GM21786 (cell line): Measurements from ENCODE around the gene ANXA6.

Experiments used
- ATAC-seq: cut with Tn5 transposase; IDR thresholded peaks from one replicate; pipeline ENCODE4 v1.9.1; 2021; ENCODE audit not compliant: unreplicated experiment

ANXA6 gene

DNA sequence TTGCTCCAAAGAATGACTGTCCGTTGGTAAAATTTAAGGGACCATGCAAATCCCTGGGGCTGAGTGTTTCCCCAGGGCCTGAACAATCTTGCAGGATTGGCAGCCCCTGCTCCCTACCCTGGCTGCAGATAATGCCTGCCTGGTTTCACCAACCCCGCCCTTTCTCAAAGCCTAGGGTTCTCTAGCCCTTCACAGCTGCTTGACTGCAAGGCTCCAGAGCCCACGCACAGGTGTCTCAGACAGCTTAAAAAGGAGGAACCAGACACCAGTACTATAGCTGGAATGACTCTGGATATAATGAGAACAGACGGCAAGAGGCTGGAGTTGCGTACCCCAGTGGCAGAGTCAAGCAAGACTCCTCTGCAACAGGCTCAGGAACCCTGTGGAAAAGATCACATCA, 51.5 kb downstream of the ANXA6 start:
- ATAC-seq: no peak

DNA sequence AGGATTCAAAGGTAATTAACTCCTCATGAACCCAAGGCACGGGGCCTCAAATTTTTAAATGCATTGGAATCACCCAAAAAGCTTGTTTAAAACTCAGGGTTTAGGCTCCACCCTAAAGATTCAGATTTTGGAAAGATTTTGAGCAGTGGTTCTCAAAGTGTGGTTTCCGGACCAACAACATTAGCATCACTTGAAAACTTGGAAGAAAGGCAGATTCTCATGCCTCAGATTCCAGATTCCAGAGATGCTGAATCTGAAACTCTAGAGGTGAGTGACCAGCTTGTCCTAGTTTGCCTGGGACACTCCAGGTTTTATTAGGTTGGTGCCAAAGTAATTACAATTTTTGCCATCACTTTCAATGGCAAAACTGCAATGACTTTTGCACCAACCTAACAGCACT, 52.0 kb downstream of the ANXA6 start:
- no peak for ATAC-seq

DNA sequence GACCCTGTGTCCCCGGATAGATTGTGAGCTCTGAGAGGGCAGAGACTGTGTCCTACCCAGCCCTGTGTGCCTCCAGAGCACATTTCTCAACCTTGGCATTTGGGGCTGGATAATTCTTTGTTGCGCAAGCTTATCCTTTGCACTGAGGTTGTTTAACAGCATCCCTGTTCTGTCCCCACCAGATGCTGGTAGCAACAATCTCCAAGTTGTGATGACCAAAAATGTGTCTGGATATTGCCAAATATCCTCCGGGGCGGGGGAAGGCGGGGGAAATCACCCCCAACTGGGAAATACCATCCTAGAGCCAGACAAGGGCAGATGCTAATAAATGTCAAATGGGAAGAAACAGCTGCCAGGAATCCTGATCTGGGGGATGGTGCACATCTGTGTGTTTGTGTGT, 52.8 kb downstream of the ANXA6 start:
- no peak for ATAC-seq

DNA sequence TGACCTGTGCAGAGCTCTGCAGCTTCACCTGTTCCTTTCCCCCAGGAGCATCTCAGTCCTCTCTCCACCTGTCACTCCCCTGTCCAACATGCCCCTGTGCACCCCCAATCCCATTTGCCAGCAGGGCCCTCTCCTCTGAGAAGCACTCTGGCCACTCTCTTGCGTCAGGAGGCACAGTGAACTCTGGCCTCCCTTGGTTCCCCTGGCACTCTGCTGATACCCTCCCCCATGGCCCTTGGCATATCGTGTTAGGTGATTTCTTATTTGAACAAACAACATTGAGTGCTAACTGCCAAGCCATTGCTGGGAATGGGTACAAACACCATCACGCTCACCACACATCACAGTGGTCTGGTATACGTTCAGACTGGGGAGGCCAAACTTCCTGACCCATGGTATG, 55.8 kb downstream of the ANXA6 start:
- ATAC-seq: no peak

DNA sequence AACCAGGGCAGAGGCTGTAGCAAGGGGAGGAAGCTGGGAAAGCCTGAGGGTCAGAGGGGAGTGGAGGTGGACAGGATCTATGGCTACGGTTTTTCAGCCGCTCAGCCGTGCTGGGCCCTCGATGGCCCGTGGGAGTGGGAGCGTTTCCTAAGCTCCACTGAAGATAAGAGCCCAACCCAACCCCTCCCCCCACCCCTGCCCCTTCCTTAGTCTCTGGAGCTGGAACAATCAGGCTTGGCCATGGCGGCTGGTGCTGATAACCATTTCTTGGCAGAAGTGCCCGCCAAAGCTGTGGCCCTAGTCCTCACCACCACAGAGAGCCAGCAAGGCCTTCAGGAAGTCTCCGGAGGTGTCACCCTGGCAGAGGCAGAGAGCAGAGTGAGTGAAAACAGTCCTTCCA, 56.4 kb downstream of the ANXA6 start:
- ATAC-seq: no peak

DNA sequence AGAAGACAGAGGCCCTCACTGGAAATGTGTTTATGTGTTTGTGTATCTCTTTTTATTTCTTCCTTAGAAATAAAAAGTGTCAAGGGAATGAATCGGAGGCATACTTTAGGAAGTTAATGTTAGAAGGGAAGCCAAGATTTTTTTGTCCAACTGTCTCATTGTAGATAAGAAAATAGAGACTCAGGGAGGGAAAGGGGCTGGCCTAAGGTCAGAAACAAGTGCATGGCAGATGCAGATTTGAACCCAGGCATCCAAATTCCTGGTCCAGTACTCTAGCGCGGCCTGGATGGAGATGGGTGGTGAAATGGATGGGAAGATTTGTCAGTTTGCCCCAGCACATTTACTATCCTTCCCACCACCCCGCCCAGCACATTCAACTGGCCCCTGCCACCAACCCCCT, 56.9 kb downstream of the ANXA6 start:
- ATAC-seq: no peak

DNA sequence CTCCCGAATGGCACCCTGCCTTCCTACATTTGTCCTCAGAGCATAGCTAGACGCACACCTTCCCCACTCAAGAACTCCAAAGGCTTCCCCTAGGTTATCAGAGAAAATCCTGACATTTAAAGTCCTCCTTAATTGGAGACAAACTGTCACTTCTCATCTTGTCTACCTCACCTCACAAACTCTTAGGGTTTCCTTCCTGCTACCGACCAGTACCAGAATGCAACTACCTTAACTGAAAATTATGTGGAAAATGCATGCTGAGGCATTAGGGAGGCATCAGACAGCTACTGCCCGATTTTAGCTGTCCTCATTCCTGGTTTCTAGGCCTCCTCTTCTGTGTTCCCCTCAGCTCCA, 58.8 kb downstream of the ANXA6 start:
- ATAC-seq: no peak

DNA sequence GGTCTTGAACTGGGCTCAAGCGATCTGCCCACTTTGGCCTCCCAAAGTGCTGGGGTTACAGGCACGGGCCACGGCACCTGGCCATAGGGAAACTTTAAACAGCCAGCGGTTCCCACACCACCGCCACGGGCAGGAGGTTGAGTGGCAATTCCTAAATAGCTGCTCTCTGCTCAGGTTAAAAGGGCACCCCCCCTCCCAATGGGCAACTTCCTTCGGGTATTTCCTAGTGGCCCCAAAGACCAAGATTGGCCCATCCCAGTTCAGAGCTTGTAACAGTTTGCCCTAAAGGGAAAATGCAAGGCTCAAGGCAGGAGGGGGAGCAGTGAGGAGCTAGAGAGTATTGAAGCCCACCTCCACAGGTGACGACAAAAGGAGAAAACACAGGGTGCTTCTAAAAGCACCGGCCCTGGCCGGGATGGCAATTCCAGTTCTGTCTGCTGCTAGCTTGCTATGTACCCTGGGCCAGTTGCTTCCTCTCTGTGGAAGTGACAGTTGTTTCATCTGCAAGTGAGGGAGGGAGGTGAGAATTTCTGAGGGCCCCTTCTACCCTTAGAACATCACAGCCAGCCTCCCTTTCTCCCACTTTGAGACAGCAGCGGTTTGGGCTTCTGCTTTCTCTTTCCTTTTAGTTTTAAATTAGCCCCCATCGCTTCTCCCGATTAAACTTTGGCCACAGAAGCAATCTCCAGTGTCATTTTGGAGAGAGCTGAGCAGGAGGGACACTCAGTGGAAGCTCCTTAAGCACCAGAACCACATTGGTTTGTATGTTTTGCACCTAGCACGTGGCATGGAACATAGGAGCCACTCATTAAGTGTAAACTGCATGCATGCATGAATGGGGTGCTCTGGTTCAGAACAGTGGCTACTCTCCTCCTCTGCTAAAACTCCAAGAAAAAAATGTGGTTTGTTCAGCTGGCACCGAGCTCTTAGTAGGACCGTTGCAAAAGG, 59.5 kb downstream of the ANXA6 start:
- ATAC-seq: peak; percentile 48

DNA sequence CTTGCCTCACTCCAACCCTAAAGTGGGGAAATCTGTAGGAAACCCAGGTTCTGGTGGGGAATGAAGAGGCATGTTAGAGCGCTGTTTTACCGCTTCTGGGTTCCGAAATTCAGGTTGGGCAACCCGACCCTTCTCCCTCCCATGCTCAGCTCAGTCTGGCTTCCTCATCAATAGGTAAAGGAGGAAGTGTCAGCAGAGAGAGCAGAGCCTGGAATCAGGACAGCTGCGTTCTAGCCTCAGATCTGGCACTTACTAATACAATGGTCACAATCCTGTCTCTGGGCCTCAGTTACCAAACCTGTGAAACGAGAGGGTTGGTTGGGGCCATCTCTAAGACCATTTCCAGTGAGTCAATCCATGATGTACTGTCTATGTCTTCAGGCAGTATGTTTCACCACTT, 60.5 kb downstream of the ANXA6 start:
- no peak for ATAC-seq

DNA sequence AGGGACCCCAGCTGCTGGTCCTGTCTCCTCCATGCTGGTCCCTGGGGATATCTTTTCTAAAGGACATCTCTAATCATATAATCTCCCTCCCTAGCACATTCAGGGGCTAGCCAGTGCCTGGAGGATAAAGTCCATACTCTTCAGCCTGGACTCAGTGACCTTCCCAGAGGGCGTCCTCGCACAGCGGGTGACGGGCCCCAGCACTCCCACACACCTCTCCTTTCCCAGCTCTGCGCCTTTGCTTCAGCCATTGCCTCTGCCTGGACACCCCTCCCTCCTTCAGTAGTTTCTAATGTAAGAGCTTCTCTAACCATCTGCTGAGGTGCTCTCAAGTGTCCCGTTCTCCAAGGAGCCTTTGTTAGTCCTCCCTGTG, 61.6 kb downstream of the ANXA6 start:
- no peak for ATAC-seq

DNA sequence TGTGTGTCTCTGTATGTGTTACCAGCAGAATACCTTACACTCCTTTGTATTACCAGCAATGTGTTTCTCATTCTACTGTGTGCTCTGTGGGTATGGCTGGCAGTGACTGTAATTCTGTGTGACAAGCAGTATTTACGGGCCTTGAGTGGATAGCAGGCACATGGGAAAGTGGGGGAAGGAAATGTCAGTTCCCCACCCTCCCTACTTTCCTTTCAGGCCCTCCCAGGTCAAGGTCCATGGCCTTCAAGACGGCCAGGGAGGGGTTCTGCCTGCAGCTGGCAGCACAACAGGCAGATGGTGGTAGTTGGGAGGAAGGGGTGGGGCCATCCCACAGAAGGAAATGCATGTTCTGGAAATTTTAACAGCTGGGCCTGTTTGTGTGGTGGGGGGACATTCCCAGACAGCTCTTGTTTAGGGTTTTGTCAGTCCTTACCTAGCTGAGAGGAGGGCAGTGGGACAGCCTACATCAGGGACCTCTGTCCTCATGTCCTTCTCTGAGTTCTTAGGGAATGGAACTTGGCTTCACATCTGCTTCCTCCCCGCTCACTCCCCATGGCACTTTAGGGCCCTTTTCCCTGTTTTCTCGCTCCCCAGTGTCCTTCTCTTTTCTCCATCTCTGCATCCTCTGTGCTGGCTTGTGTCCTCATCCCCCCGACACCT, 62.1 kb downstream of the ANXA6 start:
- no peak for ATAC-seq

DNA sequence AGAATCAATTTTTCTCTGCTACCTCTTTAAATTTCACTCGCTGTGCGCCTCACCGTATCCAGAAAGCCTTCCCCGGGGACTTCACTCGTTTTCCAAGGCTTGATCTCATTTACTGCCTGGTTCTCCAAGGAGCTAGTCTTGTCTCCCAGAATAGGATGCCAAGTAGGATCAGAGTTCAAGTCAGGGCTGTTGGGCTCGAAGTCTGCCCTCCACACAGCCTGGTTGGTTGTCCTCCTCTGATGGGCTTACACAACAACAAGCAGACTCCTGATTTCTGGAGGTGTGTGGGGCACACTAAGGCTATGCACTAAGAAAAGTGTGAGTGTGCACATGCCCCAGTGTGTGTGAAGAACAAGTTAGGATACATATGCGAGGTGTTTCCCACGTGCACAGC, 62.7 kb downstream of the ANXA6 start:
- no peak for ATAC-seq

DNA sequence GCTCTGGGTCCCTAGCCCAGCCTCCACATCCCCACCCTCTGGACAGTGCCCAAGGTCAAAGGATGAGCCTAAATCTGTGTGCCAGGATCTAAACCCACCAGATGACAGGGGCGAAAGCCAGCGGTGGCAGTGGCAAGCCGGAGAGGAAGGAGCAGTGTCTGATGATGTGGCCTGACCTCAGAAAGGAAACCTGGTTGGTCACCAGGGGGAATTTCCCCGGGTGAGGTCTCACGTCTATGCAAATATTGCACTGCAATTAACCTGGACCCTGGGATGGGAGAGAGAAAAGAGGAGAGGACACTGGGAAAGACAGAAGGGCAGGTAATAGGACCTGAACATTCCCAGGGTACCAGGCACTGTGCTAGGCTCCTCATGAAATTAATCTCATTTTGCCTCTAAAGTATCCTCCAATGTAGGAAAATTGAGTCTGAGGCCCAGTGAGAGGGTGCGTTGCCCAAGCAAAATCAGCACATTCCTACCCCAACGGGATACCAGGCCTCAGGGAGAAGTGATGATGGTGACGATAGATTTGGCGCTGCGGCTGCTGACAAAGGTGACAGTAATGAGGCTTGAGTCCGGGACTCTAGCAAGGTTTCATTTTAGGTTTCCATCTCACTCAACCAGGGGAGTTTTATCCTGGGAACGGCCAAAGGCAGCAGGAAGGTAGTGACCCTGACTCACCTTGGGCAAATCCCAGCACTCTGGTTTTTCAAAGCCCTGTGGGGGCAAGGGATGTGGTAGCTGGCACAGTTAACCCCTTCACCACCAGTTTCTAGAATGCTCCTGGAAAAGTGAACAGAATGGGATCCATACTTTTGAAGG, 63.3 kb downstream of the ANXA6 start:
- ATAC-seq: peak; percentile 73

DNA sequence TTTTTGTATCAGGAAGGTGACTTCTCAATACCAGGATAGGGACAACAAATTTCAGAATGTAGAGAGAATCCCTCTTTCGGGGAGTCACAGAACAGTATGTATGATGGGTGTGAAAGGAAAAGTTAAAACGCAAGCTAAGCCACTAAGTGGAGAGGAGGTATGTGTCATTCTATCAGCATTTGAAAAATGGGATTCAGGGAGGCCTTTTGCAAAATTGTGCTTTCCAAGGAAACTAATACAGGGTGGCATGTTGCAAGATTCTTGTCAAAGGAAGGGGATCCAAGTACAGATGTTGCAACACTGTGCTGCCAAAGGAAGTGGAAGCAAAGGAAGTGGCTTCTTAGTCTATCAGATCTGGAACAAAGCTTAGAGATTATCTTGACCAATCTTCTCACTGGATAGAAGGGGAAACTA, 64.1 kb downstream of the ANXA6 start:
- ATAC-seq: peak; percentile 0

DNA sequence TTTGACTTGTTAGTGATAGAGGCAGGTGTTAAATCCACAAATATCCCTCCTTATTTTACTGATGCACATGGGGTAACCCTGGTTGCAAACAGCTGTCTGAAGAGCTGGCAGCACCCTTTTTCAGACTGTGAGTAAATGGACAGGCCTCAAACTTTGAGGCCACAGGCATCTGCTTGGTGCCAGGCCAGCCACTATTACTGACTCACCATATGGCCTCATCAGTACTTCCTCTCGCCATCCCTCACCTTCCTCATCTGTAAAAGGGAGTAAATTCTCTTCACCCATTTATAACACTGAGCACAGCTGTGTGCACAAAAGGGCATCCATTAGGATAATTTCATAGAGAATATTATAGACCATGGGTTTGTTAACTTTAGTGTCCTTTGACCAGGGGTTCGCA, 64.8 kb downstream of the ANXA6 start:
- no peak for ATAC-seq

DNA sequence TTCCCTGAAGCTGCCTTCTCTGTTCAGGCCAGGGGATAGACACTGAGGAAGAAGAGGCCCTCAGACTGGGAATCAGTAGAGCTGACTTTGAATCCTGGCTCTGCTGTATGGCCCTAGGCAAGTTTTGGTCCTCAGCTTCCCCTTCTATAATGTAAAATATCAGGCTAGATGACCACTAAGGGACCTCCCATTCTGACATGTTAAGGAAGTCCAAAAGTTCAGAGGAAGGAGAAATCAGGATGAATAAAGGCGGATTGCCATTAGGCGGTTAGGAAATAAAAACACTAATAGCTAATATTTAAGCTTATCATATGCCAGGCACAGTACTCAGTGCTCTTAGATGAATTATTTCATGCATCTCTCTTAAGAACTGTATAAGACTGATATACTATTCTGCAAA, 67.9 kb downstream of the ANXA6 start:
- ATAC-seq: no peak

DNA sequence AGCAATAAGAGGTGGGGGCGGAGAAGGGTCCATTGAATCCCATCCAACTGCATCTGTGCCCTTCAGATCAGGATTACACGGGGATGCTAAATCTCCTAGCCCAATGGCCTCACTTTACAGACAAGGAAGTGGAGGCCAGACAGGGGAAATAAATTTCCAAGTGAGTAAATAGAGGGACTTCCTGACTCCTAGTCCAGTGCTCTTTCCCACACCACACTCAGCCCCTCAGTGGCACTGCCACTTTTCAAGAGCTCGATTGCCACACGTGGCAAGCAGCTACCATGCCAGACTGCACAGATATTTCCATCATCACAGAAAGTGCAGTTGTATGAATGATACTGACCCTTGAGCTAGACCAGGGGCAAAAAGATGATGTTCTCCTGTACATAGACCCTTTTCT, 68.6 kb downstream of the ANXA6 start:
- no peak for ATAC-seq

DNA sequence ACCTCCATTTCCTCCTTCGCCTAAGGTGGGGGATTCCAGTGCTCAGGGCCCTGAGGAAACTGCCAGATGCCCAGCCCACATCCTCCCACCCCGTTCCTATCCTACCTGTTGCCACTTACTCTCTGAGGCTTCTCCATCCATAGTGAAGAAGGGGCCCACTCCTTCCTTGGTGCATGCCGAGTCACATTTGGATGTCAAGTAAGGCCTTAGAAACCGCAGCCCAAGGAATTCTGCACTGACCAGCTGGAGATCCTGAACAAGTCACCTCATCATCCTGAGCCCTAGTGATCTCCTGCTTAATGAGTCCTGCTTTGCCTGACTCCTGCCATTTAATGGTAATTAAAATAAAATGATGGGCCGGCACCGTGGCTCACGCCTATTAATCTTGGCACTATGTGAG, 70.1 kb downstream of the ANXA6 start:
- ATAC-seq: no peak

DNA sequence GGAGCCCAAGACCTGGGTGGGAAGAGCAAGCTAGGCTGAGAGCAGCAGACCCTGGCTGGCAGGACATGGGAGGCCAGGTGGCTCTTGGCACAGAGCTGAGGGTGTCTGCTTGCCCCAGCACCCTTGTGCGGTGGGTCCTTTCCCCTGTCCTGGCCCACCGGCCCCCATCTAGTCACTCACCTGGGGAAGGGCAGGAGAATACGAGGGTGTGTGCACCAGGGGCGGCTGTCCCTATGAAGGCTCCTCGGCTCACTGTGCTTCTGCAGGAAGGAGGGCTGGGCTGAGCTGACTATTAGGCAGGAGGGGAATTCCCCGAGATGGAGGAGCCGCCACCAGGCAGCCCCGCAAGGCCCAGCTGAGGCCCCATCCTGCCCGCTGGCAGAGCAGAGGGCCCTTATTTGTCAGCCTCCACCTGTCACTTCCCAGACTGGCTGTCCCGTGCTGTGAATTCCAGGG, 70.6 kb downstream of the ANXA6 start:
- peak; percentile 72 for ATAC-seq

DNA sequence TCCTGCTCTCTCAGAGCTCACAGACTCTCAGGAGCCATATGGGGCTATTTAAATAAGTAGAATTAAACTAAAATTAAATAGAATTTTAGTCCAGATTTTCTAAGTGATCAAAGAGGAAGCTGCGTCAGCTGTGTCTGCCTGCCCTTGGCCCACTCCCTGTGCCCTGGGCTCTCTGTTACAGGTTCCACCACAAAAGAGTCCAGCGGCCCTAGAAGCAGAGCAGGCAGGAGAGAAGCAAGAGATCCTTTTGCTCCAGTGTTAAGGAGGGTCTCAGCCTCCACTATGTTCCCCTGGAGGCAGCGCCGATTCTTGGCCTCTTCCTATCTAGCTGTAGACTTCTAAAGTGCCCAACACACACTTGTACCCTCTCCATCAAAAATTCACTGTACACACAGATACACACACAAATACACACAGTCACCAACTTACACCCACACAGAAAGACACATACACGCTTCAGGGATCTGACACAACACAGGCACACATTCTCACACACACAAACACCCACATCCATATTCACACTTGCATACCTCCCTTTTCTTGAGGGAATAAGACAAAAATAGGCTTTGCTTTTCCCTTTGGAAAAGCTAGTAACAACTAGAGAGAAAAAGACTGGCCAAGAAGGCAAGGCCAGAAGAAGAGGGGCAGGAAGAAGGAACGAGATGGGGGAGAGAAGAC, 71.2 kb downstream of the ANXA6 start:
- no peak for ATAC-seq

DNA sequence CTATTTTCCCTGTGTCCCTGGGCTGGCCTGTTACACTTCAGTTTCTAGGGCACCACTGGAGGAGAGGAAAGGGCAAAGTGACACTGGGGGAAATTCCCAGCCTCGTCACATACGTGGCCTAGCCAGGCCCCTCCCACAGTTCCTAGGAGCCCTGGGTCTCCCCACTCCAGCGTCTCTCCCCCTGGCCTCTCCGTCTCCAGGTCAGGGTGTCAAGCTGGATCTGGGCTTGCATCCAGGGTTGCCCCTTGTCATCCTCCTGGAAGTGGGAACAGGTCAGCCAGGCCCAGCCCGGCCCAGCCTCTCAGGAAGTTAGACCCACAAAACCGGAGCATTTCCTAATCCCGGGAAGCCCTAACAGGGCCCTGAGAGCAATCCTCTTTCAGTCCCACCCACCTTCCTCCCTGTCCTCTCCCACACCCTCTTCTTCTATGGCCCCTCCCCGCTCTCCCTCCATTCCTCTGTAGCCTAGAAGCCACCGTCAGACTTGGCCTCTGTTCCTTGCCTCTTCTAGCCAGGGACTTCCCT, 72.0 kb downstream of the ANXA6 start:
- peak; percentile 17 for ATAC-seq
